ENCODE data around the gene ANGPTL4.
"Not testable (repeated sequence)": the region's sequence is repeated elsewhere in the genome, so short reads cannot be mapped to it uniquely, and the experiment has no call there.

The ANGPTL4 gene

GRCh38 chr19:8403820-8404109 is 39.8 kb downstream of the ANGPTL4 start:
- H3K27ac ChIP-seq (ENCODE audit: low read depth, low read length): no peak overlapping the region
- no peaks in the 10 kb centered on the region for H3F3A ChIP-seq (ENCODE audit: control insufficient read depth, insufficient read depth)
- H3K4me3 ChIP-seq (ENCODE audit: low read length): no peak overlapping the region
- H3K9me2 ChIP-seq (replicated peaks; ENCODE audit: control insufficient read depth, low read length): no peaks in the 10 kb centered on the region
- no peak overlapping the region for H3K4me2 ChIP-seq (ENCODE audit: low read length)
- TF ChIP-seq CTCF (IDR thresholded peaks at IDR 0.05; ENCODE audit: low read depth, low read length, poor library complexity, severe bottlenecking) (no peak), EZH2phosphoT487 (IDR thresholded peaks at IDR 0.05; ENCODE audit: borderline replicate concordance, low read length) (no peak)
- H4K20me1 ChIP-seq (ENCODE audit: control insufficient read depth, insufficient read depth, low read depth, low read length): no peaks in the 10 kb centered on the region
- H3K79me2 ChIP-seq (ENCODE audit: control insufficient read depth, low read length): no peaks in the 10 kb centered on the region
- no peaks in the 10 kb centered on the region for H3K4me1 ChIP-seq (ENCODE audit: control insufficient read depth, low read length)
- H3K9me3 ChIP-seq (ENCODE audit: control insufficient read depth, insufficient read depth, low read length): no peaks in the 10 kb centered on the region
- no peaks in the 10 kb centered on the region for H3K27me3 ChIP-seq (ENCODE audit: control insufficient read depth, low read length)
- peaks cover 4% of the 10 kb centered on the region; the same call in 1 of the 2 replicates for H3K36me3 ChIP-seq (ENCODE audit: control insufficient read depth, low read length)

GRCh38 chr19:8404391-8405151 is 40.6 kb downstream of the ANGPTL4 start:
- Histone ChIP-seq H3K27me3 (ENCODE audit: control insufficient read depth, low read length) (no peaks in the 10 kb centered on the region), H3K36me3 (ENCODE audit: control insufficient read depth, low read length) (peaks cover 4% of the 10 kb centered on the region; the same call in 1 of the 2 replicates), H3K4me2 (ENCODE audit: low read length) (no peak overlapping the region), H3K79me2 (ENCODE audit: control insufficient read depth, low read length) (no peaks in the 10 kb centered on the region), H3K27ac (ENCODE audit: low read depth, low read length) (no peak overlapping the region), H3K9me2 (replicated peaks; ENCODE audit: control insufficient read depth, low read length) (no peaks in the 10 kb centered on the region), H3K4me1 (ENCODE audit: control insufficient read depth, low read length) (no peaks in the 10 kb centered on the region), H3F3A (ENCODE audit: control insufficient read depth, insufficient read depth) (no peaks in the 10 kb centered on the region), H3K4me3 (ENCODE audit: low read length) (no peak overlapping the region), H3K9me3 (ENCODE audit: control insufficient read depth, insufficient read depth, low read length) (no peaks in the 10 kb centered on the region), H4K20me1 (ENCODE audit: control insufficient read depth, insufficient read depth, low read depth, low read length) (no peaks in the 10 kb centered on the region)
- no peak for TF ChIP-seq EZH2phosphoT487 (IDR thresholded peaks at IDR 0.05; ENCODE audit: borderline replicate concordance, low read length)
- TF ChIP-seq CTCF (IDR thresholded peaks at IDR 0.05; ENCODE audit: low read depth, low read length, poor library complexity, severe bottlenecking): no peak

- H3K27ac ChIP-seq (ENCODE audit: low read depth, low read length); H4K20me1 ChIP-seq (ENCODE audit: control insufficient read depth, insufficient read depth, low read depth, low read length); H3K9me3 ChIP-seq (ENCODE audit: control insufficient read depth, insufficient read depth, low read length); H3K9me2 ChIP-seq (replicated peaks; ENCODE audit: control insufficient read depth, low read length); H3K4me3 ChIP-seq (ENCODE audit: low read length); H3K27me3 ChIP-seq (ENCODE audit: control insufficient read depth, low read length); H3K36me3 ChIP-seq (ENCODE audit: control insufficient read depth, low read length); H3K4me2 ChIP-seq (ENCODE audit: low read length); H3F3A ChIP-seq (ENCODE audit: control insufficient read depth, insufficient read depth); H3K79me2 ChIP-seq (ENCODE audit: control insufficient read depth, low read length): not testable (repeated sequence)
- H3K4me1 ChIP-seq (ENCODE audit: control insufficient read depth, low read length): peaks cover 11% of the 10 kb centered on the region
Measured at GRCh38 chr19:8410718-8411117, 46.8 kb downstream of the ANGPTL4 start.

- Histone ChIP-seq H3K27ac (ENCODE audit: low read depth, low read length) (no peak within 1 kb of the TSS), H3K9me2 (replicated peaks; ENCODE audit: control insufficient read depth, low read length) (no peaks in the 10 kb centered on the region), H3K4me3 (ENCODE audit: low read length) (peak within 1 kb of the TSS; percentile 86), H3K36me3 (ENCODE audit: control insufficient read depth, low read length) (no peaks in the 10 kb centered on the region), H3K27me3 (ENCODE audit: control insufficient read depth, low read length) (peaks cover 3% of the 10 kb centered on the region; the same call in 1 of the 2 replicates), H3K9me3 (ENCODE audit: control insufficient read depth, insufficient read depth, low read length) (no peaks in the 10 kb centered on the region), H3K4me1 (ENCODE audit: control insufficient read depth, low read length) (peaks cover 11% of the 10 kb centered on the region), H3K4me2 (ENCODE audit: low read length) (peak within 1 kb of the TSS; percentile 81), H3K79me2 (ENCODE audit: control insufficient read depth, low read length) (no peaks in the 10 kb centered on the region), H3F3A (ENCODE audit: control insufficient read depth, insufficient read depth) (no peaks in the 10 kb centered on the region), H4K20me1 (ENCODE audit: control insufficient read depth, insufficient read depth, low read depth, low read length) (no peaks in the 10 kb centered on the region)
- TF ChIP-seq CTCF (IDR thresholded peaks at IDR 0.05; ENCODE audit: low read depth, low read length, poor library complexity, severe bottlenecking): peak; percentile 61
- no peak for TF ChIP-seq EZH2phosphoT487 (IDR thresholded peaks at IDR 0.05; ENCODE audit: borderline replicate concordance, low read length)
Measured at GRCh38 chr19:8412783-8413628, 49.1 kb downstream of the ANGPTL4 start, which contains the start of gene MARCHF2. Gene MARCHF2 (plus strand): TSS chr19:8413305. CDS start chr19:8421841, 8,536 bp downstream.

Data from DOHH2 (cell line).